ENCODE data around the gene DGKB.

Gene DGKB

DNA sequence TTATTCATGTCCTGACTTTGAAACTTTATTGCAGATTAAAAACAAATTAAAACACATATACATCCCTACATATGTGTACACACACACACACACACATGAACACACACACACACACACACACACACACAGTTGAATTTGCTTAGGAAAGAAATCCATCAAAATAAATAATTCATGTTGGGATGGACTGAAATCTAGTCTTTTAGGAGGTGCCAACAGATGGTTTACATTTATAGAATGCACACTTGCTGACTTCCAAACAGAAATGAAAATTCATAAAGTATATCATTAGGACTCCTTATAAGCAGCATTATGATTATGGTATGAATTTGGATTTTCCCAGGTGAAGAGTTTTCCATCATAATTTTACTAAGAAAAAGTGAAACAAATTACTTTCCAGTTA is 642.5 kb downstream of the DGKB start:
- DNase-seq = no peak

DNA sequence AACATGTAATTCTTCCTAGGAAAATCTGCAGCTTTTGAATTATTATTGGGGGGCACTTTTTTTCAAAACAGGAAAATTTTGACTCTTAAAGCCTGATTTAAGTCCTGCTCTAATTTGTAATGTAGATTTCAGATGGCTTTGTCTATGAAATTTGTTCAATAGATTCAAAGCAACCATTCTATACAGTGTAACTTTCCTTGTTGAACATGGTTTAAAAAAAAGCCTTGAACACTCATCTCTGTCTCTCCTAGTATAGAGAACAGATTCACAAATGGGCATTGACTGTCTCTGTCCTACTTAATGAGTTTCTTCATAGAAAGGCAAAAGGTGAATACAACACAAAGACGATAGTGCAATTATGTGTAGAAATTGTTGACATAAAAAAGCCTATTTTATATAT is 643.7 kb downstream of the DGKB start:
- DNase-seq = no peak

DNA sequence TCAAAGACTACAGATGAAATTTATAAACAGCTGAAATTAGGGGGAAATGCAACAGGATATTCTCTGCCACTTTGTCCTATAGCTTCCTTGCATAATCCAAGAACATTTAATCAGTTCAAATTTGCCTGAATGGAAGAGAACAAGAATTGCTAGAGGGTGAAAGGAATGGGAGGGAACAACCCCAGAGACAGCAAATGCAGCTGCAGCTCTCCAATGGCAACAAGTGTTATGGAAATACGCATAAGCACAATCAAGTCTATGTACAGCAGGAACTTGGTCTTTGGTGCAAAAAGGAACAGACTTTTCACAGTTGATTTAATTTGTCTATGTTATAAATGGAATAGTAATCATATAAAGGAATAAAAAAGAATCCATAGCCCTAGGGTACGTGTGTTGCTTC is 644.1 kb downstream of the DGKB start:
- no peak for DNase-seq

DNA sequence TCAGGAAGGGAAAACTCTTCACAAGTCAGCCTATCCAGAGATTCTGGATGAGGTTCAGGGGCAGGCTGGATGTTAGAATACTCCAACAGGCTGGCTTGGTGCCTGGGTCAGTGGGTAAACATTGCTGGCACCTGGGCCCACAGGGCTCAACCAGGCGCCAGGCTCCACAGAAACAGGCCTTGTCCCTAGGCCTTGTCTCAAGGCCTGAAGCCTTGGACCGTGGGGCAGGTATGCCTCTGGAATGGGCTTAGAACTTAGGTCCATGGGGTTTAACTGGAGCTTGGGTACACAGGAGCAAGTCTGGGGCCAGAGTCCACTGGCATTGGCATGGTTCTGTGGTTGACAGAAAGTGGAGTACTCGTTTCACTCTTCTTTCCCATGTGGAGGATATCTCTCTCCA is 650.1 kb downstream of the DGKB start:
- no peak for DNase-seq

DNA sequence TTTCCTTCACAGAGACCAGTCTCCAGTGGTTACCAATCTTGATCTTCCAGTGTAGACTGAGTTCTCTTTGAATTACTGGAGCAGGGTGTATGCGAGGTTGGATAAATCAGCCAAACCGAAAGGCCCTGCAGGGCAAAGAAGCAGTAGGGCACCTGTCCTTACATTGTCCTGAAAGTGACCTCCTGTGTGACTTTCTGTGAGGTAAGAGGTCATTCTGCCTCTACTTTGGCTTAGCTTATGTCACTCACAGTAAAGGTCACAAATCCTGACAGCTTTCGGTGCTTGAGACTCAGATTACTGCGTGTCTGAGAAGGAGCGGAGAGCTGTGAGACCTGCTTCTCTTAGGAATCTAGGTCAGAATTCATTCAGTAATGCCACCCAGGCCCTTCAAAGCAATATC is 660.4 kb downstream of the DGKB start:
- DNase-seq = no peak

DNA sequence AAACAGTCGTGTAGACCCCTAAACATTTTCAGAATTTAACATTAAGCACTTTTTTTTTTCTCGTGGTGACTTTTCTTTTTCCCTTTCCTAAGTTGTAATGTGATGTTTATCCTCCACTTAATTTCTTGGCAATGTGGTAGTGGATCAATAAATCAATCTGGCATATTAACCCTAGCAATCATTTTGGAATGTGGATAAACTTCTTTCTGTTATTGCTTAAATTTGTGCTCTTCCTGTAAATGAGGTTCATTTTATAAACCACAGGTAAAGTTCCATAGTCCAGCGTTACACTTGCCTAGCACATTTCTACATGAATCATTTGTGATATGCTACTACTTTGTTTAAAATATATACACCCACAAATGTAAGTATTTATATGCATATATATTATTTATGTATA is 665.7 kb downstream of the DGKB start:
- DNase-seq = no peak

DNA sequence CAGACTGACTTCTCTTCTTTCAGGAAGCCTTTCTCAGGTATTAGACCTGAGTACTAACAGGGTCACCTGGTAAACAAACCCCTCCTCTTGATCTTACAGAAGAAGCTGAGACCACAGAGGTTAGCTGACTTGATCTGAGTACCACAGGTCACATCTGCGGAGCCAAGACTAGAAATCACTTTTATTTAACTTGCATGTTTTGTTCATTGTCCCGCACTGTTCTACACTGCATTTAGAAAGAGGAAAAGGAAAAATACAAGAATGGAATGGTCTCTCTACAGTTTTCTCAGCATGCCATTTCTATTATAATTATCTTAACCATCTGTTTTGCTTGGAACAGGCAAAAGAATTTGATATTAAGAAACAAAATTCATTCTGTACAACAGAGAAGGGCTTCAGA is 667.5 kb downstream of the DGKB start:
- DNase-seq = no peak

DNA sequence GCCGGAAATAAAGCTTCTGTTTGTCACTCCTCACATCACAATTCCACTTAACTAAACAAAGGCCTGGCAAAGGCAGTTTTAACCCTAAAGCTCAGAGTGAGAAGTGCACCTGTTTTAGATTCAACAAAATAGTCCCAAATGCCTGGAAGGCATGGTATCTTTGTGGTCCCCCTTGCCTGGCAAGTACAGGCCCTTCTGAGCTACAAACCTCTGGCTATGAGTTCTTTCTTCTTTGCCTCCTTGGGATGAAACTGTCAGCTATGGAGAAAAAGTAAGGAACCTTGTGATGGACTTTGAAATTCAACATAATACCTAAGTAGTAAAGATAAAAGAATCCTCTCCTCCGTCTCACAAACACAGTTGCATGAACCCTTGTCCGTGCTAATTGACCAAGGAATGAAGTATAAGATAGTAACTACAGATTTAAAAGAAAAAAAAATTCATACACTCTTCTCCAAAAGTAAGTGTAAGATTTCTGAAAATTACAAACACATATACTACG is 668.6 kb downstream of the DGKB start:
- DNase-seq = no peak

DNA sequence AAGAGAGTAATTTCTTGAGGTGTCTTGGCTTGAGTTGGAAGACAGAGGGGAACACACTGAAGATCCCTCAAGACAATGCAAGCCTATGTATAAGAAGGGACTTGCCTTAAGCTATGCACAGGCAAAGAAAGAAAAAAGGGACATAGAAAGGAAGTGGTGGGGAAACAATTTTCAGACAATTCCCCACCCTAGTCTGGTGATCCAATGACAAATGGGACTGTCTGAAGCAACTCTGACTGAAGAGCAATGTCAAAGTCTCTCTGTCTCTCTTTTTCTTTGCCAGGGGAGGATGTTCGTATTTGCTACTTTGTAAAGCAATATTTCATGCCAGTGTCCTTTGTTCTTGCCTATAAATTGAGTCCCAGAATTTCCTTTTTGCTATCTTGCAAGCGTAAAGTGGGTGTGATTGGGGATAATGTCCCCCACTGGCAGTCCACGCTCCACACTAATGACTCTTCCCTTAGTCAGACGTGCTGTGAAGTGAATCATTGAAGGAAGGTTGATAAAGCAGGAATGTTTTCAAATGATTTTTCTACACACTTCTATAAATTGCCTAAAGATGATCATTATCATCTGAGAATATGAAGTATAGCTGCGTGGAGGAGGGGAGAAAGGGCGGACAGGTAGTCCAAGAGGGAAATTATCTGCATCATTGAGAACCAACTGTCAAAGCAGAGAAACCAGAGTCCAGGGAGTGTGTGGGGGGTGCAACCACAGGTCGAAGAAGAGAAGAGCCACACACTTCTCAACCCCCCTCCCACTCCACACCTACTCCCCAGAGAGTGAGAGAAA is 669.3 kb downstream of the DGKB start:
- DNase-seq = no peak

DNA sequence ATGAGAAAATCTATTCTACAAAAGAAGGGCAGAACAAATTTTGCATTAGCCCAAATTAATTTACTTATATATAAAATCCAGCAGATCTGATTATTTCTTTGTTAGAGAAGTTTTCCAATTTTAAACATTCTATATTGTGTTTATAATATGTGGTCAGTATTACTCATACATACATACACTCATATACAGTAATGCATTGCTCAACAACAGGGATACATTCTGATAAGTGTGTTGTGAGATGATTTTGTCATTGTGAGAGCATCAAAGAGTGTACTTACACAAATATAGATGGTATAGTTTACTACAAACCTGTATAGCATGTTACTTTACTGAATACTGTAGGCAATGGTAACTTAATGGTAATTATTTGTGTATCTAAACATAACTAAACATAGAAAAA is 673.5 kb downstream of the DGKB start:
- no peak for DNase-seq

DNA sequence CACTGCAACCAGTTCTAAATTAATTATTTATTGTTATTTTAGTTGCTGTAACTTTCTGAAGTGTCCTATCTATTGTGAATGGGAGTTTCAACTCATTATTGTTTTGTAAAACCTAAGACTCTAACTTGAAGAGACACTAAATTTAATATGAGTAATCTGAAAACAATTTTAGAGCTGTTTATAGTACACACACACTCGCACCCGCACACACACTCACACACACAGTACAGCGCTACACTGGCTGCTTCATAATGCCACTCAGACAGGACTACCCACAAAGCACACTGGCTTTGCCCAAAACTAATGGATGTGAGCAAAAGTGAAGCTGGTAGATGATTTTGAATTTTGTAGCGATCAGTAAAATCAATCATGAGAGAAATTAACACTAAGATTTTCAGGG is 674.2 kb downstream of the DGKB start:
- DNase-seq = no peak

DNA sequence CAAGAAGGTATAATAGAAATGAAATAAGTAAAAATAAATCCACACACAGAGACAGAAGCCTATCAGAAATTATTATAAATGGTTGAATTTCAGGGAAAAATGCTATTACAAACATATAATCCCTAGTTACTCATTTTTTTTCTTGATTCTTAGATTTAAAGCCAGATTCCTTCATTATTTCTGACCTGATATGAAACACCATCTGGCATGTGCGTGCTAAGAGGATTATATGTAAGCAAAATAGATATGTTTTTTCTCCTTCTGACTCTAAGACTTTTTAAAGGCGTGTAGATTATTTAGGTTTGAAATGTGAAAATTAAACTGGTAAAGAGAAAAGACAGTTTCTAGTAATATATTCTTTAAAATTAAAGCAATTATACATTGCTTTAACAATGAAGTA is 676.4 kb downstream of the DGKB start:
- no peak for DNase-seq

DNA sequence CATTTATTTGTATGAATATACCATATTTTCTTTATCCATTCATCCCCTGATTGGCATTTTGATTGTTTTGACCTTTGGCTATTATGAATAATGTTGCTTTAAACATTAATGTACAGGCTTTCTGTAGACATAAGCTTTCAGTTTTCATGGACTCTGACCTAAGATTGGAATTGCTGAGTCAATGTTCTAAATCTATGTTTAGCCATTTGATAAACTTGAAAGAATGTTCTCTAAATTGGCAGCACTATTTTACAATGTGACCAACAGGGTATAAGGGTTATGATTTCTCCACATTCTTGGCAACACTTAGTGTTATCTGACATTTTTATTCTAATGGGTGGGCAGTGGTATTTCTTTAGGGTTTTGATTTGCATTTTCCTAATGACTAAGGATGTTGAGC is 683.4 kb downstream of the DGKB start:
- DNase-seq = no peak

DNA sequence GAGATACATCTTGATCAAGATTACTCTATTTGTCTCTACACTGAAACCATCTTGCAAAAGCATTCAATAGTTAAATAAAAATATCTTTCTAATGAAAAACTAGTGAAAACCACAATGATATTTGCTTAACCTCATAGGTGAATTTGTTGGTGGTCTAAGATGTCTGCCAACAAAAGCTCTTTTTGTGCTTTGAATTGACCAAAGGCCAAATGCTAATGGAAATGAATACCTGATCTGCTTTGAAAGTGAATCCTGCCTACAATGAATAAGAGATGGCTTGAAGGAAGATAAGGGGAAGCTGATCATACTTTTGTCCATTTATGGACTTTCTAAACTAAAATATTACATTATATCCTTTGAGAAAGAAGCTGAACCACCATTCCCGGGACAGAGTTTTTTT is 684.2 kb downstream of the DGKB start:
- no peak for DNase-seq

DNA sequence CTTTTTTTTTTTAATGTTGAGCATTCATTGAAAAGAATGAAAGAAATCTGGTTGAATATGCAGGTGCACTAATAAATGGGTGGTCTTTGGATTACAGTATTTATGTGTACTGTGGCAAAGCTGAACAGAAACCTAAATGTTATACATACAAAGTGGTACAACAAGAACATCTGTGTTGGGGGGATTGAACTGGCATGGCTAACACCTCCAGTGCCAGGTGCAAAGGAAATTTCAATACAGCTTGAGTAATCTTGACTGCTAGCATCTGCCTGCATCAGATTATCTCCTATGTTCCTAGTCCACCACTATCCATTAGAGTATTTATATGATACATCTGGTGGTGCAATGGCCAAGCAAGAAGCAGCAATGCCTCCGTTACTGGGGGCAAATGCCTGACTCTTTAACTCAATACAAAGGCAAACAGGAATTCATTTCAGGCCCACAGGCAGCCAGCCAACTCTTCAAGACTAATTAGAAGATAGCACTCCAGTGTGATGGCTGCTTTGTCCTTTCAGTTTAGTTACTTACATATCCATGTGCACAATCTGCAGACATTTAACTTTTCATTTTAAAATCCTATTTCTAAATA is 692.6 kb downstream of the DGKB start:
- no peak for DNase-seq

DNA sequence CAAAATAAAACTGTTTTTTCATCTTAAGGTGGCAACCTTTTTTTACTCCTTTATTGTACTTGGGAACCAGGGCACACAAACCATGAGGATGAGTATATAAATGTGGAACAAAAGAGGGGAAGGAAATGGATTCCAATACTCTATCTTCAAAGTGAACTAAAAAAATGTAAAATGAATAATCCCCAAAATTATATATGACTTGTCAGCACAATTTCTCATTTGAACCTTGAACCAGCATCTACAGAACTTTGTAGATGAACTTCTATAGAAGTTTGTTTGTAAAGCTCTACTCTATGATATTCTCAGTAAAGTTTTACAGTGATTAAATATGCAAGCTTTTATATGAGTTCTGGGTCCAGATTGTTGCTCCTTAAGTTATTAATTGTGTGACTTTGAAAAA is 694.8 kb downstream of the DGKB start:
- DNase-seq = no peak

DNA sequence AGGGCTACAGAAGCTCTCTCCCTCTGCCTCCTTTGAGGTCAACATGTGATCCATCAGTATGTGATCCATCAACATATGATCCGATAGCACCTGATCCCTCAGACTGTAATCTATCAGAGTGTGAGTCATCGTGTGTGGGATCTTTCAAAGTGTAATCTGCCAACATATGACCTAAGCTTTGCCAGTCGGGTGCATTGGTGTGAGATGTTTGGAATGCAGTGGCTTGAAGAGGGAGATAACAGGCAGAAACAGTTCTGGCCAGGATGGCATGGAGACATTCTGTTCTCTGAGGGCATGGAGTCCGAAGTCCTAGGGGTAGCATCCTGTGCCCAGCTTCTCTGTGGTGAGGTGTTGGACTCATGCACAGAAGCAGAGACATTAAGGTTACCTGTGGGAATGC is 695.4 kb downstream of the DGKB start:
- DNase-seq = no peak

DNA sequence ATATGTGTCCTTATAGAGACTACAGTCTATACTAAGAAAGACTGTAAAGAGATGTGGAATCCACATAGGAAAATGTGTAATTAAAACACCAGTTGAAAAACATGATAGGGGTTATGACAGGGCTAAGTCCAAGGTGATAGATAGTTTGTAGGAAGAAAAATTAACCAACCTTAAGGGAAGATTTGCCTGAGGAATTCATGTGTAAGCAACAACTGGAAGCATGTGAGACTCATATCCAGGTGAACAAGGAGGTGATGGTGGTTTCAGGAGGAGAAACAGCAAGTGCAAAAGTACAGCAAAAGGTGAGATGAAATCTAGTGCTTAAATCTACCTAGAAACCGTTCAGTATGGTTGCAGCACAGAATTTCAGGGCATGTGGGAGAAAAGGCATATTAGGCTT is 696.4 kb downstream of the DGKB start:
- DNase-seq = no peak

DNA sequence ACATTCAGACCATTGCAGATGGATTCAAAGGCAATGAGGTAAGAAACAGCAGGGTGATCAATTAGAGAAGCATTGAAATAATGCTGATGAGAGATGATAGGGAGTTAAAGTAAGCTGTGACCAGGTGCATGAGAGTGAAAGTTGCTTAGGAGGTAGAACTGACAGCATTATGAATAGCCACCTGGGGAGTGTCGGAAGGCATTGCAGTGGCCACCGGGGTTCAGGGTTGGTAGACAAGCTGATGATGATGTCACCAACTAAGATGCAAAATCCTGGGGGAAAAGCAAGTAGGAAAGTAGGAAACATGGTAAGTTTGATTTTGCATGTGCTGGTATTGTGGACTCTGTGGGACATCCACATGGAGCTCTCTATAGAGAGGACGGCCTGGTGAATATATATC is 701.2 kb downstream of the DGKB start:
- no peak for DNase-seq

DNA sequence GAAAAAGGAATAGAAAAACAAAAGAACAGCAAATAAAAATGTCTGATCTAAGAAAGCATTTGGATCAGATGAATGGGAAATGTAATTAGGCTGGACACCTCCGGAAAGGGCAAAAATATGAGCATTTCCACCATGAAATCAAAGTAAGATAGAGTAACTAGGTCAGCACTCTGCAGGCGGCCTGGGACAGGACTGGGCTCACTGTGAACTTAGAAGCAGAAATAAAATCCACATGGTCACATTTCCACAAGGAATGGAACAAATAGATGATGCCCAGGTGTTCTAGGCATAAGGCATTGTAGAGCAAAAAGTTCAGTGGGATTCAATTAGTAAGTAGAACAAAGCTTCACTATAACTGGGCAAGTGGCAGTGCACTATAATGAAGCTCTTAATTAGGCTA is 703.2 kb downstream of the DGKB start:
- DNase-seq = no peak

DNA sequence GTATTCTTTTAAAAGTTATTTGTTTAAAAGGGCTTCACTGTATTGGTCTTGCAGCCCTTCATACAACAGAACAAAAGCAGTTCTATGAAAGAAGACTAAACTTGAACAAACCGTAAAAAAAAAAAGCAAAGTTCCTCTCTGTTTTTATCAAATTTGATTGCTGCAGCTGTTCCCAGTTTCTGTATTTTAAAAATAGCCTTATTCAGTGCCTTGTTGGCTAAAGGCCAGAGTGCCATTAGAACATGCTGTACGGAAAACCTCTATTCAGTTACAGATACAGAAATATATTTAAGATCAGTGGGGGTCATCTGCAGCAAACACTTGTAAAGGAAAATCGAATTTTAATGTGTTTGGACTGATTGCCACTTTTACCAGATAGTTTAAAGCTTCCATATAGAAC is 705.3 kb downstream of the DGKB start:
- no peak for DNase-seq

DNA sequence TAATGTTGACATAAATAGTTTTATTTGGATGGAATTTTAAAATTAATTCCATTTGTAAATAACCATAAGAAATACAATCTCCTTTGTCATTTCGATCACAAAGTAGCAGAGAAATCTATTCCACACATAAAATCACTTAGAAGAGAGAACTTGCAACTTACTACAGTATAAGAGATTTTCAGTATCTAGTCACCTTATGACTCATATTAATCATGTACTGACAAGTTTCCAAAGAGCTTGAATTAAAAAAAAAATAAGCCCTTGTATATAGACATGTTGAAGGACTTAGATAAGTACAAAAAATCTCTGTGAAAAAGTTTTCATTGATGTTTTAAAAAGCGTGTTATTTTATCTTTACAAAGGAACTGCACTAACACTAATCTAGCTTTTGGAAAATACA is 706.0 kb downstream of the DGKB start:
- DNase-seq = no peak

DNA sequence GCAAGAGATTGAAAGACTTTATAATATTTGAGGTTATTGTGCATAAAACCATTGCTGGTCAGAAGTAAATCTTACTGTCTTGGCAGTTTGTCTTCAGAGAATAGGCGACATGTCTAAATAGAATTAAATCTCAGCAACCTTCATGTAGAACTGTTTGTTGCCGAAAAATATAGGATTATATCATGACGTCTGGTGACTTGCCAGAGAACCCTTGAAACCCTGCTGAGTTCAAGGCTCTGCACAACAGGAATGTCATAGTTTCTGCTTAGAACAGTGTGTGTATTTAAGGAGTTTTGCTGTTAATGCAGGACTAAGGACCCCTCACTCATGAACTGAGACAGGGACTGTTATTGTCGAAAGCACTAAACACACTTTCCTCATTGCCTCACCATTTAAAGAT is 706.7 kb downstream of the DGKB start:
- DNase-seq = no peak

DNA sequence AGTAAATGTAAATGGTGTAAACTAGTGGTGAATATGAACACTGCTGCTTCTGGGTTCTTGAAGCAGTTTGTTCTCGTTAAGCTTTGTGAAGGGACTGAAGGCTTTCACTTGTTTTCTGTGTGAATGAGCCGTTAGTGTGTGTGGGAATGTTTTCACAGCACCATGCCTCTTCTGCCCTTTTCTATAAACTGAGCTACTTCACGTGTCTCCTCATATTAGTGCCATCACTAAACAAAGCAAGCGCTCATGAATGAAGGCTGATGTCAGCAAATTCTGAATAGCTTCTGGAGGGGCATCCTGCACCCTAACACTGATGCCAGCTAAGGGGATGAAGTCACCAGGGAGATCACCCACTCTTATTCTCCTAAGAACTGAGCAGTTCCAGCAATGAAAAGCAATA is 707.5 kb downstream of the DGKB start:
- no peak for DNase-seq

DNA sequence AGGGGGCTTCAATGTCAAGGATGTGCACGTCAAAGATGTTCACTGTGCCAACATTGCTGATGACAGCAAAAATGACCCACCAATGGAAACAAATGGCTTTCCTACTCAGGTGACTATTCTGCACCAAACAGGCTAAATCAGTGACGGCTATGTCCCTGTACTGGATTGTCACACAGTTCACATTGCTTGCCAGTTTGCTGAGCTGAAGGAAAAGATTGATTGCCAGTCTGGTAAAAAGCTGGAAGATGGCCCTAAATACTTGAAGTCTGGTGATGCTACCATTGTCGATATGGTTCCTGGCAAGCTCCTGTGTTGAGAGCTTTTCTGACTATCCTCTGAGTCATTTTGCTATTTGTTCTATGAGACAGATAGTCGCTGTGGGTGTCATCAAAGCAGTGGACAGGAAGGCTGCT is 710.9 kb downstream of the DGKB start:
- no peak for DNase-seq

Data from hematopoietic multipotent progenitor cell treated with erythropoietin and hydrocortisone succinate and interleukin-3 and kit ligand, for 6 days (in vitro differentiated cells).